ENCODE data around the gene WIPI1.

DNA sequence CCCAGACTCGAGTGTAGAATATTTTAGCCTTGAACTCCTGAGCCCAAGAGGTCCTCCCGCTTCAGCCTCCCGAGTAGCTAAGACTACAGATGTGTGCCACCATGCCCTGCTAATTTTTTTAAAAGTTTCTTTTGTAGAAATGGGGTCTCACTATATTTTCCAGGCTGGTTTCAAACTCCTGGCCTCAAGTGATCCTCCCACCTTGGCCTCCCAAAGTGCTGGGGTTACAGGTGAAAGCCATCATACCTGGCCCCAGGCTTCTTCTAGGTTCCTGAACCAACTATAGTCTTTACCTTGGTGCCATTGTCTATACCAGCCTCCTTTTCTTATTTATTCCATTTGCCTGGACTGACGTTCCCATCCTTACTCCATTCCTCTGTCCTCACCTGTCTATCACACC lies 37.8 kb upstream of the WIPI1 start:
- TF ChIP-seq GATA2 (IDR thresholded peaks at IDR 0.05; ENCODE audit: low read depth, low read length) (no peak), GATA3 (IDR thresholded peaks at IDR 0.05; ENCODE audit: low read depth, low read length) (no peak)

All from SH-SY5Y (cell line).